Fibroblast of lung (primary cell): ENCODE measurements around the gene DNPH1. TPM values are rescaled to one million over a fixed set of nuclear protein-coding genes. Genes with fewer than 3 reads are reported as not detected.

Experiments
- DNase-seq, 2 donors: peaks; one replicate each; pipeline versions ENCODE4 v3.0.0 to v3.0.0-alpha.2; 2010; ENCODE audit warnings: low read depth in 2 of 2
- H2AFZ ChIP-seq: 2 replicates; pipeline ENCODE4 v1.5.1; 2012; ENCODE audit warnings: low read length, control low read depth, inconsistent platforms
- H3K27ac ChIP-seq: 2 replicates; pipeline ENCODE4 v1.5.1; 2011; ENCODE audit warnings: low read length, control low read depth; ENCODE audit not compliant: insufficient read depth
- H3K27me3 ChIP-seq: 2 replicates; pipeline ENCODE4 v1.5.1; 2011; ENCODE audit warnings: mild to moderate bottlenecking, low read length; ENCODE audit not compliant: control insufficient read depth, insufficient read depth
- H3K36me3 ChIP-seq: 2 replicates; pipeline ENCODE4 v1.5.1; 2011; ENCODE audit warnings: low read length; ENCODE audit not compliant: control insufficient read depth, insufficient read depth
- H3K4me1 ChIP-seq: 2 replicates; pipeline ENCODE4 v1.5.1; 2011; ENCODE audit warnings: low read length; ENCODE audit not compliant: control insufficient read depth, insufficient read depth; ENCODE audit errors: extremely low read depth
- H3K4me2 ChIP-seq: 2 replicates; pipeline ENCODE4 v1.5.1; 2011; ENCODE audit warnings: low read length, control low read depth; ENCODE audit not compliant: insufficient read depth; ENCODE audit errors: extremely low read depth
- H3K4me3 ChIP-seq, 4 experiments: fragments of 200-600 bp in 1 of 4; sonication (generic) in 1 of 4; replicated peaks in 1 of 4; 2 replicates each; pipeline ENCODE4 v1.5.1; 2011 to 2016; ENCODE audit warnings: low read length in 4 of 4, low read depth in 3 of 4, mild to moderate bottlenecking in 3 of 4, control low read depth in 2 of 4, inconsistent platforms in 1 of 4, mixed read lengths in 1 of 4; ENCODE audit not compliant: insufficient read depth in 1 of 4; ENCODE audit errors: control extremely low read depth in 1 of 4
- H3K79me2 ChIP-seq: 2 replicates; pipeline ENCODE4 v1.5.1; 2012; ENCODE audit warnings: mild to moderate bottlenecking, low read length, inconsistent platforms; ENCODE audit not compliant: control insufficient read depth, insufficient read depth
- H3K9ac ChIP-seq: 2 replicates; pipeline ENCODE4 v1.5.1; 2011; ENCODE audit warnings: mild to moderate bottlenecking, low read length, control low read depth; ENCODE audit not compliant: insufficient read depth
- H3K9me3 ChIP-seq: 2 replicates; pipeline ENCODE4 v1.5.1; 2012; ENCODE audit warnings: low read depth, low read length; ENCODE audit not compliant: control insufficient read depth, insufficient read depth
- H4K20me1 ChIP-seq: 2 replicates; pipeline ENCODE4 v1.5.1; 2011; ENCODE audit warnings: low read length; ENCODE audit not compliant: control insufficient read depth, insufficient read depth; ENCODE audit errors: extremely low read depth
- EZH2 ChIP-seq: IDR thresholded peaks from 2 replicates; pipeline ENCODE4 v1.5.1; 2012; ENCODE audit warnings: low read length, control low read depth, mild to moderate bottlenecking; ENCODE audit errors: missing control alignments
- polyA plus RNA-seq, 2 donors: library from polyadenylated mRNA; depleted of rRNA in 1 of 2; stranded (reverse) in 1 of 2; unstranded in 1 of 2; fragments of >200 nt; gene quantifications; 2 replicates each; pipeline ENCODE4 v1.2.1, GENCODE V29; 2011 to 2012; ENCODE audit warnings: missing spikeins in 1 of 2
- total RNA-seq: library from RNA; depleted of rRNA; stranded (reverse); fragments of >200 nt; gene quantifications from 2 replicates; pipeline ENCODE4 v1.2.1, GENCODE V29; 2014
- TF ChIP-seq, protein P1 (sequence below), 2 donors: IDR thresholded peaks in 1 of 2; conservative IDR thresholded peaks in 1 of 2; 1 replicate in 1 of 2; 2 replicates in 1 of 2; pipeline ENCODE4 v1.5.1; 2011 to 2012; ENCODE audit warnings: low read length in 2 of 2, control low read depth in 1 of 2, inconsistent platforms in 1 of 2, low read depth in 1 of 2, mild to moderate bottlenecking in 1 of 2

Gene DNPH1
- total and polyA plus RNA-seq, 2 donors (not counting 1 experiment from before 2014, with no cell fraction given), result 31.2 to 52.5 TPM

DNA sequence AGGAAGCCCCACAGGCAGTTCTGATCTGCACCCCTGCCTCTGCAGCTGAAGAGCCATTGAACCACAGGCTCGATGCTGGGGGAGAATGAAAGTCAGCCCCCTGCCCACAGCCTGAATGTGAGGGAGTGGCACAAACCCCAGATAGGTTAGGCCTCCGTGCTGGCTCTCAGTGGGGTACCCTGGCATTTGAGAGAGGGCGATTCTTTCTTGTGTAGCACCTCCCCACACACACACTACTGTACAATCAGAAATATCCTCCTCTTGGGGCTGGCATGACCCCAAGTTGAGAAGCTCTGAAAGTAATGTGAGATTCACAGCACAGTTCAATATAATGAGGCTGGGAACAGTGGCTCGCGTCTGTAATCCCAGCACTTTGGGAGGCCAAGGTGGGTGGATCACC is 31.9 kb upstream of the DNPH1 start:
- TF ChIP-seq EZH2, result no peak
- TF ChIP-seq, protein P1, sequence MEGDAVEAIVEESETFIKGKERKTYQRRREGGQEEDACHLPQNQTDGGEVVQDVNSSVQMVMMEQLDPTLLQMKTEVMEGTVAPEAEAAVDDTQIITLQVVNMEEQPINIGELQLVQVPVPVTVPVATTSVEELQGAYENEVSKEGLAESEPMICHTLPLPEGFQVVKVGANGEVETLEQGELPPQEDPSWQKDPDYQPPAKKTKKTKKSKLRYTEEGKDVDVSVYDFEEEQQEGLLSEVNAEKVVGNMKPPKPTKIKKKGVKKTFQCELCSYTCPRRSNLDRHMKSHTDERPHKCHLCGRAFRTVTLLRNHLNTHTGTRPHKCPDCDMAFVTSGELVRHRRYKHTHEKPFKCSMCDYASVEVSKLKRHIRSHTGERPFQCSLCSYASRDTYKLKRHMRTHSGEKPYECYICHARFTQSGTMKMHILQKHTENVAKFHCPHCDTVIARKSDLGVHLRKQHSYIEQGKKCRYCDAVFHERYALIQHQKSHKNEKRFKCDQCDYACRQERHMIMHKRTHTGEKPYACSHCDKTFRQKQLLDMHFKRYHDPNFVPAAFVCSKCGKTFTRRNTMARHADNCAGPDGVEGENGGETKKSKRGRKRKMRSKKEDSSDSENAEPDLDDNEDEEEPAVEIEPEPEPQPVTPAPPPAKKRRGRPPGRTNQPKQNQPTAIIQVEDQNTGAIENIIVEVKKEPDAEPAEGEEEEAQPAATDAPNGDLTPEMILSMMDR (conservative IDR thresholded peaks at IDR 0.05 in 1 of 2, IDR thresholded peaks at IDR 0.05 in 1 of 2; ENCODE audit: low read depth in 1 of 2, low read length in 2 of 2), result no peak
- H2AFZ ChIP-seq, result no peak overlapping the region

DNA sequence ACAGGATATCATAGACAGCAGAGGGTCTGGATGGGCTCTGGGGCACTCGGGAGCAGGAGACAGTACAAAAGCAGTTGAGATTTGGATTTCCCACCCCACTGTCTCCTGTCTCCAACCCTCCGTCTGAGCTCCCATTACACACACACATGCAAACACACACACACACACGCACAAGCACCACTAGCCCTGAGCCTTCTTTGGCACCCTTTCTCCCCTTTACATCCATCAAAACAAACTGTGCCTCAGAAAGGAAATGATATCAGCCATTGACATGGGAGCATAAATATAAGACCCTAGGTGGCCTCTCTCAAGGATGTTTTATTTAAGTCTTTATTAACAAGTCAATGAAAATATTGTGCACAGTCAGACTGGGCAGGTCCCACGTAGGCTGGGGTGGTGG is 31.5 kb upstream of the DNPH1 start:
- no peaks in the 10 kb centered on the region for H3K36me3 ChIP-seq
- no peaks in the 10 kb centered on the region for H3K9me3 ChIP-seq
- no peaks in the 10 kb centered on the region for H3K27me3 ChIP-seq
- TF ChIP-seq, protein P1 (conservative IDR thresholded peaks at IDR 0.05 in 1 of 2, IDR thresholded peaks at IDR 0.05 in 1 of 2; ENCODE audit: low read depth in 1 of 2, low read length in 2 of 2), result no peak
- TF ChIP-seq EZH2, result no peak
- no peak for DNase-seq
- H3K4me2 ChIP-seq, result no peak overlapping the region
- no peaks in the 10 kb centered on the region for H3K79me2 ChIP-seq
- H2AFZ ChIP-seq, result no peak overlapping the region
- H3K9ac ChIP-seq, result no peak overlapping the region
- no peak overlapping the region for H3K4me3 ChIP-seq
- H3K4me1 ChIP-seq, result no peaks in the 10 kb centered on the region
- H4K20me1 ChIP-seq, result no peaks in the 10 kb centered on the region
- H3K27ac ChIP-seq, result no peak overlapping the region

More for the DNA sequence above, 31.9 kb upstream of the DNPH1 start:
- no peaks in the 10 kb centered on the region for H4K20me1 ChIP-seq
- no peak for DNase-seq
- H3K27me3 ChIP-seq, result no peaks in the 10 kb centered on the region
- no peaks in the 10 kb centered on the region for H3K9me3 ChIP-seq
- H3K4me2 ChIP-seq, result no peak overlapping the region
- H3K27ac ChIP-seq, result no peak overlapping the region
- no peak overlapping the region for H3K9ac ChIP-seq
- no peaks in the 10 kb centered on the region for H3K4me1 ChIP-seq
- no peak overlapping the region for H3K4me3 ChIP-seq
- no peaks in the 10 kb centered on the region for H3K36me3 ChIP-seq
- no peaks in the 10 kb centered on the region for H3K79me2 ChIP-seq

DNA sequence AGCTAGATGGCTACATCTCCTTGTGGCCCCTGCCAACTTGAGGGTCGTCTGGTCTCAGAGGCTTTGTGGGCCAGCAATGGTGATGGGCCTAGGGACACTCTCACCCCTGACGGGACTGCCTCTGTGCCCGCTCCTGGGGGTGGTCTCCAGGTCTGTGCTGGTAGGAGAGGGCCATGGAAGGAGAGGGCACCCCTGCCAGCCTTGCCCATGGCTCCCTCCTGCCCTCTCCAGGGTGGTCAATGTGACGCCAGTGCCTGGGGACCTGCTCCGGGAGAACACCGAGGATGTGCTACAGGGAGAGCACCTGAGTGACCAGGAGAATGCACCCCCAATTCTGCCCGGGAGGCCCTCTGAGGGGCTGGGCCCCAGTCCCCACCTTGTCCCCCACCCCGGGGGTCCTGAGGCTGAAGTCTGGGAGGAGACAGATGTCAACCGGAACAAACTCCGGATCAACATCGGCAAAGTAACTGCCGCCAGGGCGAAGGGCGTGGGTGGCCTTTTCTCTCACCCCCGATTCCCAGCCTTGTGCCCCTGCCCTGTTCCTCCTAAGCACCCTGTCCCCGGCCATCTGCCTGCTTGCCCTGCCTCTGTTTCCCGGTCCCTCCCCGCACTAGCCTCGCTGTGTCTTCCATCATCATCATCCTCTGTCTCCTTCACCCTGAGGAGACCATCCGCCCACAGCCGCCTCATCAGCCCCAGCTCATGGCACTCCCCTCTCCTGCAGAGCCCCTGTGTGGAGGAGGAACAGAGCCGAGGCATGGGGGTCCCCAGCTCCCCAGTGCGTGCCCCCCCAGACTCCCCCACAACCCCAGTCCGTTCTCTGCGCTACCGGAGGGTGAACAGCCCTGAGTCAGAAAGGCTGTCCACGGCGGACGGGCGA is 29.8 kb upstream of the DNPH1 start:
- no peak overlapping the region for H3K27ac ChIP-seq
- H3K9ac ChIP-seq, result no peak overlapping the region
- no peak for DNase-seq
- no peak for TF ChIP-seq EZH2
- TF ChIP-seq, protein P1 (conservative IDR thresholded peaks at IDR 0.05 in 1 of 2, IDR thresholded peaks at IDR 0.05 in 1 of 2; ENCODE audit: low read depth in 1 of 2, low read length in 2 of 2), result no peak
- H2AFZ ChIP-seq, result no peak overlapping the region
- H3K36me3 ChIP-seq, result no peaks in the 10 kb centered on the region
- no peaks in the 10 kb centered on the region for H3K9me3 ChIP-seq
- no peak overlapping the region for H3K4me3 ChIP-seq
- no peak overlapping the region for H3K4me2 ChIP-seq
- no peaks in the 10 kb centered on the region for H3K79me2 ChIP-seq
- H3K4me1 ChIP-seq, result no peaks in the 10 kb centered on the region
- H4K20me1 ChIP-seq, result no peaks in the 10 kb centered on the region
- H3K27me3 ChIP-seq, result no peaks in the 10 kb centered on the region
